Fibroblast of the aortic adventitia (primary cell): Measurements from ENCODE around the gene DNMT3A. TPM values are rescaled to one million over a fixed set of nuclear protein-coding genes. Genes with fewer than 3 reads are reported as not detected.

Experiments
- DNase-seq: peaks from one replicate; pipeline ENCODE4 v3.0.0-alpha.2; 2010; ENCODE audit warnings: low read depth
- H3K4me3 ChIP-seq: 2 replicates; pipeline ENCODE4 v1.5.1; 2011; ENCODE audit warnings: low read depth, mild to moderate bottlenecking, control low read depth, low read length, moderate library complexity
- total RNA-seq: library from RNA; depleted of rRNA; stranded (reverse); fragments of >200 nt; gene quantifications from 2 replicates; pipeline ENCODE4 v1.2.3, GENCODE V29; 2012; ENCODE audit warnings: low replicate concordance
- TF ChIP-seq, protein P1 (sequence below): IDR thresholded peaks from 2 replicates; pipeline ENCODE4 v1.5.1; 2011; ENCODE audit warnings: mild to moderate bottlenecking, low read length, control low read depth, inconsistent platforms; ENCODE audit not compliant: insufficient read depth

The DNMT3A gene
- total RNA-seq, result 10.8 and 11.9 TPM in 2 replicates

DNA sequence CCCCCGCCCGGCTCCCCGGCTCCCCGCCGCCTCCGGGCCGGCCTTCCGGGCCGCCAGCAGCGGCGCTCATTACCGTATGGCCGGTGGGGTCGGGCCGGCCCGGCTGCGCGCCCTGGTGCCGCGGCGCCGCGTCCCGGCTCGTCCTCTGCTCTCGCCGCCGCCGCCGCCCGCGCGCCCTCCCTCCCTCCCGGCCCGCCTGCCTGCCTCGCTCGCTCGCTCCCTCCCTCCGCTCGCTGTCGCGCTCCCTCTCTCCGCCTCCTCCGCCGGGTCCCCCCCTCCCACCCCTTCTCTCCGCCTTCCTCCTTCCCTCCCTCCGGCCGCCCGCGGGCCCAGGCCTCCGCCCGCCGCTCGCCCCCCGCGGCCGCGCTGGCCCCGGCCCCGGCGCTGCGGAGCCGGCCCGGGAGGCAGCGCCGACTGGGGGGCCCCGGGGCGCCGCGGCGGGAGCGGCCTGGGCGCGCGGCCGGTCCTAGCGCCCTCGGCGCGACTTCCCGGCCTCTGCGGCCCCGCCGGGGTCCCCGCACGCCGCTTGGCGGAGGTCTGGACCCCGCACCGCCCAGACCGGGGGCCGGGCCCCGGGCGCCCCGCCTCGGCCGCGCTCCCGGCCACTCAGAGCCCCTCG is at the start of gene DNMT3A:
DNMT3A (minus strand) TSS at position 173 of the 619 bp plus-strand sequence. CDS start 27,941 bp downstream, outside the sequence.
- peak; percentile 63 for DNase-seq
- H3K4me3 ChIP-seq, result peak within 1 kb of the TSS; percentile 73
- TF ChIP-seq, protein P1, sequence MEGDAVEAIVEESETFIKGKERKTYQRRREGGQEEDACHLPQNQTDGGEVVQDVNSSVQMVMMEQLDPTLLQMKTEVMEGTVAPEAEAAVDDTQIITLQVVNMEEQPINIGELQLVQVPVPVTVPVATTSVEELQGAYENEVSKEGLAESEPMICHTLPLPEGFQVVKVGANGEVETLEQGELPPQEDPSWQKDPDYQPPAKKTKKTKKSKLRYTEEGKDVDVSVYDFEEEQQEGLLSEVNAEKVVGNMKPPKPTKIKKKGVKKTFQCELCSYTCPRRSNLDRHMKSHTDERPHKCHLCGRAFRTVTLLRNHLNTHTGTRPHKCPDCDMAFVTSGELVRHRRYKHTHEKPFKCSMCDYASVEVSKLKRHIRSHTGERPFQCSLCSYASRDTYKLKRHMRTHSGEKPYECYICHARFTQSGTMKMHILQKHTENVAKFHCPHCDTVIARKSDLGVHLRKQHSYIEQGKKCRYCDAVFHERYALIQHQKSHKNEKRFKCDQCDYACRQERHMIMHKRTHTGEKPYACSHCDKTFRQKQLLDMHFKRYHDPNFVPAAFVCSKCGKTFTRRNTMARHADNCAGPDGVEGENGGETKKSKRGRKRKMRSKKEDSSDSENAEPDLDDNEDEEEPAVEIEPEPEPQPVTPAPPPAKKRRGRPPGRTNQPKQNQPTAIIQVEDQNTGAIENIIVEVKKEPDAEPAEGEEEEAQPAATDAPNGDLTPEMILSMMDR, result no peak

DNA sequence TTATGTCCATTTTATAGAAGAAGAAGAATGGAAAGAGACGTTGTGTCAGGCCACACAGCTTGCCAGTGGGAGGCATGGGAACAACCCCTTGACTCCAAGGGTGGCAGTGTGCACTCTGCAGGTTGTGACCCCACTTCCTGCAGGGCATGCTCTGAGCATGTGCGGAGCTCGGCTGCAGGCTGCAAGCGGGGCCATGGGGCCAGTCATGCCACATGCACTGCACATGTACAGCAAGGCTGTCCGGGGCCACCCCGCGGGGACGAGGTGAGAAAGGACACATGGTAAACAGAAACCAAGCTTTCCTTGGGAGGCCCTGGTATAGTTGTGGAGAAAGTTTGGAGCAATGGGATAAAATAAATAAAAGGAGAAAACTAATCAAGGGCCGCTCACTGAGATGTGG is 47.4 kb upstream of the DNMT3A start:
- TF ChIP-seq, protein P1, result no peak
- H3K4me3 ChIP-seq, result no peak overlapping the region
- DNase-seq, result no peak

DNA sequence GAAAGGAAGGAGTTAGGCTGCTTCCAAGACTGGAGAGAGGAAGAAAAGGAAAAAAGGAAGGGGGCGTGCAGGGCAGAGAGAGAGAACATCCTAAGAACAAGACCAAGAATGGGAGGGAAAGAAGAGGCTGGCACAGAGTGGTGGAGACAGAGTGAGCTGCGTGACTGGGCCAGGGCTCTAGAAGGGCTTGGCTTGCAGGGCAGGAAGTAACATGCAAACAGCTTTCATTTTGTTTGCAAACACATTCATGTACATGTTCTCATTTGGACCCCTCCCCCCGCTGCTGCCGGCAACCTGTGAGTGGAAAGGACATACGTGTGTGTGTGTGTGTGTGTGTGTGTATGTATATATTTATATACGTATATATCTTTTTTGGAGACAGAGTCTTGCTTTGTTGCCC is 46.8 kb upstream of the DNMT3A start:
- no peak for DNase-seq
- TF ChIP-seq, protein P1, result no peak
- H3K4me3 ChIP-seq, result no peak overlapping the region

DNA sequence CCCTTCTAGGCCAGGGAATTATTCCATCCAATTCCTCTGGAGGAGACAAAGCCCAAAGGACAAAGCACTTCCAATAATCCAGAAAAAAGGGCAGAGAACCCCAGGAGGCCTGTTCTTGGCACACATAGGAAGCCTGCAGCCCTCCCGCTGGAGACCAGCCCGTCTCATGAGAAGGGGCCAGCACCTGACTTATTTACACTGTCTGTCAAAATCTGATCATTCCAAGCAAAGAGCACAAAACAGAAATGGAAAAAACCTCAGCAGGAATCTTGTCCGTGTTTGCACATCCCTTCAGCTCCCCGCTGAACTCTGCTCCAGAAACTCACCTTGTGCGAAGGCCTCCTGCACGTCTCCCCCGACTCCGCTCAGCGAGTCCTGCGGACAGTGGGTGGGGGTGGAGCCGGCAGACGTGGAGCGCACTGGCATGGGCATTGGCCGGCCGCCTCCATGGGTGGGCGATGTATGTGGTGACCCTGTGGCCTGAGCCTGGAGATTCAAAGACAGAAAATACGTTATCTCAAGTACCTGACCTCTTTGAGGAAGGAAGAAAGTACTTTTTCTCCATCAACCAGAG is 46.2 kb upstream of the DNMT3A start:
- no peak for DNase-seq
- no peak overlapping the region for H3K4me3 ChIP-seq
- TF ChIP-seq, protein P1, result no peak

DNA sequence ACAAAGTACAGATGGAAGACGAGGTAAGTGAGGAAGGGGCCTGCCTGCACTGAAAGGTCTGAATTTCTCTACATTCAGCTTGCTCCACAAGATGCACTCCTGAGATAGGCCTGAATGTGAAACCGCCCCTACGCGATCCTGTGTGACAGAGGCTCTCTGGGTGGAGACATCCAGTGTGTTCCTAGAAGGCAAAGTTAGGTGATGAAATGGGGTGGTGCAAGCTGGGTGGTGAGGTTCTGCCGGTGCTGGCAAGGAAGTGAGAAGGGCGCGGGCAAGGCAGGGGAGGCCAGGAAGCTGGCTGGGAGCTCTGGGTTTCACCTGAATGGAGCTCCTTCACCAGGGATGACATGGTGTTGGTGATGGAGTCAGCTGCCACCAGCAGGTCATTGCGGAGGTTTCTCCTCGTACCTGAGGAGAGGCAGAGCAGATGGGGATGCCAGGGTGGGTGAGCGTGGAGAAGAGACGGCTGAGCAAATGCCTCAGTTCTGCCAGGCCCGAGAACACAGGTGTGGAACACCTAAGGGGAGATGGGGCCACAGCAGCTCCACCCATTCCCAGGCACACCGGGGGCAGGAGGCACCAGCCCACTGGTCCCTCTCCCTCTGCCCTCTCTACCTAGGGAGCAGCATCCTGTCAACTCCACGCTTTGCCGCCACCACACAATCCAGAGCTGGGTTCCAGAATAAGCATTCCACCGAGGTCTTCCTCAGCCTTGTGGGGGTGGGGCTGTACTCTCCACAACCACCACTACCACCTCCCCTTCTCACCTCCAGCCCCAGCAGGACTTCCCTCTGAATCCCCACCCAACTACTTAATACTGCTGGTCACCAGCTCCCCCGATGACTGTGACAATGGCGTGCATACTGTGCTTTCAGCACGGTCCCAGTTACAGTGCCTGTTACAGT is 45.5 kb upstream of the DNMT3A start:
- TF ChIP-seq, protein P1, result no peak
- no peak for DNase-seq
- no peak overlapping the region for H3K4me3 ChIP-seq

DNA sequence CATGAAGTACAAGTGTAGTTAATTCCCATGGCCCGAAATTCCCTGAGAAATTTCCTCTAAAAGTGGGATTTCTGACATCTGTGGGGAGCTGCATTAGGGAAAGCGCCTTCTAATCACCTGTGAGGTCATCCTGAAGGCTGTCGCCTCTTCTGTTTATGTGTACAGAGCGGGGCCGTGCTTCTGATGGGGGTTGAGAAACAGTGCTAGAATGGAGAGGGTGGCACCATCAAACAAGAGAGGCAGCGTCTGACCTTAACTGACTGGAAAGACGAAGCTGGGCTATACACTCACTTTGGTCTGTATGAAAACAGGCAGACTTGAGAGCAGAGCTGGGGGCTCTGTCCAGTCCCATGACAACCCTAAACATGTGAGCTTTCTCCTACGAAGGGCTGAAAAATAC is 44.2 kb upstream of the DNMT3A start:
- TF ChIP-seq, protein P1, result no peak
- DNase-seq, result no peak
- no peak overlapping the region for H3K4me3 ChIP-seq
